Measurements from ENCODE around the gene AUH.
A peak's percentile ranks its signal among the peaks of the same experiment; 100 is the strongest.

The AUH gene

DNA sequence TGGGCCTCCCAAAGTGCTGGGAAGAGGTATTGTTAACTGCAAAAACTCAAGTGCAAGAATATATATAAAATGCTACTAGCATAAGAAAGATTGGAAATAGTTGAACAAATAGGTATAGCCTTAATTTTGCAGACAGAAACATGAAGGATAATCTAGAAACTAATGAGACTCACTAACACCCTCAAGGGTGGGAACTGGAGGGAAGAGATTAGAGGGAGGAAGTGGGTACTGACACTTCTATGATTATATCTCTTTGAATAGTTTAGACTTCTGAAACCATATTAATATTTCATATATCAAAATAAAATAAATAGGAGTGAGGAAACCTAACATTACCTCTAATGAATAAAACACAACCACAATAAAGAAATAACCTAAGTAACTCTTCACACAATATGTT is 23.0 kb downstream of the AUH start:
- no peak for DNase-seq (ENCODE audit: low read depth)

DNA sequence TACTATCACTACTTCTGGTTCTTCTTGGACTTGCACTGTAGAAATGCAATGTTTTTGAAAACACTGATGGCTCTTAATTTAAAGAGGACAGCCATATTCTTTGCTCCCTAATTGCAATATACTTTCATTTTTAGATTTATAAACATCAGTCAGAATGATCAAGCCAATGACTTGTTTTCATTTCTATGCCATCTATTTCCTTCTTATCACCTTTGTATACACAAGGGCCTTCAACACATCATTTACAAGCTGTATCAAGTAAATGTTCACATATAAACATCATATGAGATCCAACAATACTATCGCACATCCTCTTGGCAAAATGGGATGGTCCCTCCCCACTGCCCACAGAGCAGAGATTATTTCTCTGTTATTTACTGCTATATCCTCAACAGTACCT is 24.9 kb downstream of the AUH start:
- DNase-seq (ENCODE audit: low read depth), result no peak

DNA sequence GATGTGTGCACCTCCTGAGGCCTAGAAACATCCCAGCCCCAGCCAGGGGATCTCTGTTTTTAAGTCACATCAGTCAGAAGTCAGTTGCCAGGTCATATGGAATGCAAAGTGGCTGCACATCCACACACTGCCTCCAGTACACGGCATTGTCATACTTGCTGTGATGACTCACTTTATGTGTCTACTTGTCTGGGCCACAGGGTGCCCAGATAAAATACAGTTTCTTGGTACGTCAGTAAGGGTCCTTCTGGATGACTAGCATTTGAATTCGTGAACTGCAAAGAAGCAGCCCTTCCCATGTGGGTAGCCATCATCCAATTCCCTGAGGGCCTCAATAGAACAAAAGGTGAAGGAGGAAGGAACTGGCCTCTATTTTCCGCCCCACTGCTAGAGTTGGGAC is 27.7 kb downstream of the AUH start:
- DNase-seq (ENCODE audit: low read depth), result no peak

DNA sequence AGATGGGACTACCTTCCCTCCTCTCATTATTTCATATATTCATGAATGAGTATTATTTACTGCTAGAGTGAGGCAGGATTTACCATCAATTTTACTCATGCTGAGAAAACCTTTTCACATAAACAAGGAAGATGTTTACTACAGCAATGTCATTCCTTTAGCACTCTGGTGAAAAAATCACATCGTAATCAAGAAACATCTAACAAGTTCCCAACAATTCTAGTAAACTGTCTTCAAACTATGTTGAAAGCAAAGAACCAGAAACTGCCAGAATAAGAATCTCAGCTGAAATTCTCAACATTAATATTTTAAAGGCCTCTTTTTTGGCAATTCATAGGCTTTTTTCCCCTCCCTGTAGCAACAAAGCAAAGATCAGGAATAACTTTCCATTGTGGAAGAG is 28.2 kb downstream of the AUH start:
- no peak for DNase-seq (ENCODE audit: low read depth)

DNA sequence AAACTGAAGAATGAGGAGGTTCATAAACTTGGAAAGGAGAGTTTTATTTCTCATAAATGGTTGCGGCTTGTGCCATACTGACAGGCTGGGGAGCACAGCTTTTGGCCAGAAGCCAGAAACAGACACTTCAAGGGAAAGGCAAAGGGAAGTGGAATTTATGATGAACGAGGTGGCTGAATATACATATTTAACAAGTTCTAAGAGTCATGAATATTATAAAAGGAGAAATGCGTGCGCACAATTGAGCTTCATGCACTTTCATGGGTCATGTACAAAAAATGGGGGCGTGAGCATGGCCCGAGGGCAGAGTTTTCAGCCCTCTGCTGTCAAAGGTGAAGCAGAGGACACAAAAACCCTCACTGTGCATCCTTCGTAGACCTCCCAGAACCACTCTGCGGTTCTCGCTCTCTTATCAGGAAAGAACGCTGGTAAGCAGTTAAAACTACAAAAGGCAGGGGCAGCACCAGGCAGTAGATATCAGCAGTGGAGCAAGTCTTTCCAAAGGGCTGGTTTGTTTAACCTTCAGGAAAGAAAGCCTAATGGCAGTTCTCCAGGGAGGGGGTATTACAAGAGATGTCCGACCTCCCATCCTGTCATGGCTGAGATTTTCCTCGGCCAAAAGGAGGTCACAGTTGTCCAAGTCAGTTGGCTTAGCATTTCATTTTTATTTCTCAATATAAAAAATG is 29.0 kb downstream of the AUH start:
- no peak for DNase-seq (ENCODE audit: low read depth)

DNA sequence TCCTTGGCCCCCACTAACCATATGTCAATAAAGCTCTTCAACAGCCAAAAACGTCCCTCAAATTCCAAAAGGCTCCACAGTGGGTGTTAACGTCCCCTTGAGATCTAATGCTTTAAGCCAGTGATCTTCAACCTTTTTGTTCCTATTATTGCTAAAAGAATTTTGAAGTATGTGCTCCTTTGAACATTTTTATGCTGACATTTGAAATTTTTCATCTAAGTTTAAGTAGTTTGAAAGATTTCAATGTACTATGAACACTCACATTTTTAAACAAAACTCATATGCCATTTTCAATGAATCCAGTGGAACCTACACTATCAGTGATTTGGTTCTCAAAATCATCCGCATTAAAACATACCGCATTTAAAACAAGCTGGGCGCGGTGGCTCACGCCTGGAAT is 29.9 kb downstream of the AUH start:
- DNase-seq (ENCODE audit: low read depth), result no peak

DNA sequence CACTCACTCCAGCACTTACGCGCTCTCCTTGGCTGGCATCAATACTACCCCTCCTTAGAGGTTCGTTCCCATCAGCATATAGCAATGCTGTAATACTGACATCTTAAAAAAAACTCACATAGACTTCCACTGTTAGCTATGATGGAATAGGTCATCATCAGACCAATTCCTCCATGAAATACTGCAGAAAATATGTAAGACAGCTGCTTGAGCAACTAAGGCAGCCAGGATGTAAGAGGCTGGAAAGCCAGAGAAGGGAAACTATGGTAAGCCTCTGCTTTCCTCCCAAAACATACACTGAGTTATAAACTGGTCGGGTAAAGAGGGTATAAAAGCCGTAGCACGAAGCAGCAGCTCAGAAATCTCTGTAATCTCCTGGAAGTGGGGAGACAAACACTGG is 33.5 kb downstream of the AUH start:
- DNase-seq (ENCODE audit: low read depth), result no peak

DNA sequence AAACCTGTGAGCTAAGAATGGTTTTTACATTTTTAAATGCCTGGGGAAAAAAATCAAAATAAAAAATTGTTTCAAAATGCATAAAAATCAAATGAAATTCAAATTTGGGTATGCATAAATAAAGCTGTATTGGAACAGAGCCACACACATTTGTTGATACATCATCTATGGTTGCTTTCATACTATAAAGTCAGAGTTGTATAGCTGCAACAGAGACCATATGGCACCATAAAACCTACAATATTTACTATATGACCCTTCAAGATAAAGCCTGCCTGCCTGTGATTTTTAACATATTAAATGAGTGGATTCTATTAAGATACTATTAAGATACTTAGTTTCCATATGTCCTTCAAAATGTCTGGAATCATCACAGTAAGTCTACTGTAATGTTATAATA is 40.0 kb downstream of the AUH start:
- DNase-seq (ENCODE audit: low read depth), result no peak

DNA sequence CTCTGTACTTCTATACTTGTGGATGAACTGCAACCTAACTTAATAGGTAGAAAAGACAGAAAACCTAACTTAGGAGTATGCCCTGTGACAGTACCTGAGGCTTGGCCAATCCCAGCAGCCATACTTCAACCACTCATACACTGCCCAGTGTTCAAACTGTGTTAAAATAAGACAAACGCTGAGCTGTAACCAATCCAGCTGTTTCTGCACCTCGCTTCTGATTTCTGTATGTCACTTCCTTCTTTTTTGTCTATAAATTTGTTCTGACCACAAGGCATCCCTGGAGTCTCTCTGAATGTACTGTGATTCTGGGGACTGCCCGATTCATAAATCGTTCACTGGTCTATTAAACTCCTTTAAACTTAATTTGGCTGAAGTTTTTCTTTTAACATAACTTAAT is 41.4 kb downstream of the AUH start:
- no peak for DNase-seq (ENCODE audit: low read depth)

DNA sequence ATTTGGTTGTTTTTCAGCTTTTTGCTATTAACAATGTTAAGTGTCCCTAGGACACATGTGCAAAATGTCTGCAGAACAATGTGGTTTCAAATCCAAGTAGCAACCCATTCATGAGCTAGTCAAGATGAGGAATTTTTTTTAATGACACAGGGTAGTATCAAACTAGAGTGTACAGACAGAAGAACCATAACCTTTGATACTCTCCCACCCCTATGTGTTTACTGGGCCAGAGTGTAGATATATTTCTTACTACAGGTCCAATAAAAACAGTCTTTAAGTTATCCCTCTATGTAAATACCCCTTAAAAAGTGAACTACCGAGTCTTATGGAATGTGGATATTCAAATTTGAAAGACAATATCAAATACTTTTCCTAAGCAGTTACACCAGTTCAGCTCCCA is 45.6 kb downstream of the AUH start:
- DNase-seq (ENCODE audit: low read depth), result no peak

DNA sequence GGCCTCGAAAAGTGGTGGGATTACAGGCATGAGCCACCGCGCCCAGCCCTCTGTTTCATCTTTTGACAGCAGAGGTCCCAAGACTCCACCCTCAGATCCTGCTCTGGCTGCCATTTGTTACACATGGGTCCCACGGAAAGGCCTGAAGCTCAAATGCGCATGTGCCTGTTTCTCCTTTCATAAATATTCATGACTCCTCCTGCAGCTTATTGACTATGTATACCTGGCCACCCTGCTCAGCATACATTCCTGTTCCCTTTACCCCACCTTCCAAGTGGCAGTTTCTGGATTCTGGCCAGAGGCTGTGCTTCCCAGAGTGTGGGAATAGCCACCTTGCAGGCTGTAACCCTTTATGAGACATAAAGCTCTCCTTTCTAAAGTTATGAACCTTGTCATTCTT is 46.5 kb downstream of the AUH start:
- no peak for DNase-seq (ENCODE audit: low read depth)

DNA sequence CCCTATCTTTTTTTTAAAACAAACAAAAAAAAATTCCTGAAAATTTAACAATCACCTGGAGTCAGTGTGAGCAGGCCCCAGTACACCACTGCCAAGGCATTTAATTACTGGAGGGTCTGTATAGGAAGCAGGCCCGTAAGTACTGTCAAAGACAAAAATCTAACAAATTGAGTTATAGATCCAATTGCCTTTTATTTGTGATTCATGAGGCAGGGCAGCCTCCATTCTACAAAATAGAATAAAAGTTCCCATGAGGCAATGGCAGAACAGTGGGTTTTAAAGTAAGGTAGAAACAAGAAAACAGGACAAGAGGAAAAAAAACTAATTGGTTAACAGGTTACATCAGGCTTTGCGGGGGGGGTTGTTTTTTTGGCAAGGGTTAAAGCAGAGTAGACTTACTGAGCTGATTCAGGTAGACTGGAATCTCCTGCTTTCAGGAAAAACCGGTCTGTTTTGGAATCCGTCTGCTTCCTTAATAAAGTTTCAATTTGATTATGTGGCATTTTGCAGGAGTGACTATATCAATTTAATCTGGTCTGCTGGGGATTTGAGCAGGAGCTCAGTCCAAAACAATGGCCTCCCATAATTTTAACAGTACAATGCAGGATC is 48.9 kb downstream of the AUH start:
- DNase-seq (ENCODE audit: low read depth), result no peak

DNA sequence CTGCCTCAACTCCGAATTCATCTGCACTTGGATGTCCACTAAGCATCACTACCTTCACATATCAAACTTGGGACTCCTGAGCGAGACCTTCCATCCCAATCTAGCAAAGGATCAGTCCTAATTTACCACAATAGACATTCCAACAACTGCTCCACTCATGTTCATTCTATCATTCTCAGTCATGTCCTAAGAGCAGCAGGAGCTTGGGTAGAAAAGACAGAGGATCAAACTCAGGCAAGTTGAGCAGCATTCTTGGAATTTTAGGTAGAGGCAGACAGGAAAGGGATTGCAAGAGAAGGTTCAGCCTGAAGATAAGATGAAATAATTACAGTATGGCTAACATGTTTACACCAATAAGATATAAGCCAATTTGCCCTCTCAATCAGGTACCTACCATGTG is 51.7 kb downstream of the AUH start:
- DNase-seq (ENCODE audit: low read depth), result no peak

DNA sequence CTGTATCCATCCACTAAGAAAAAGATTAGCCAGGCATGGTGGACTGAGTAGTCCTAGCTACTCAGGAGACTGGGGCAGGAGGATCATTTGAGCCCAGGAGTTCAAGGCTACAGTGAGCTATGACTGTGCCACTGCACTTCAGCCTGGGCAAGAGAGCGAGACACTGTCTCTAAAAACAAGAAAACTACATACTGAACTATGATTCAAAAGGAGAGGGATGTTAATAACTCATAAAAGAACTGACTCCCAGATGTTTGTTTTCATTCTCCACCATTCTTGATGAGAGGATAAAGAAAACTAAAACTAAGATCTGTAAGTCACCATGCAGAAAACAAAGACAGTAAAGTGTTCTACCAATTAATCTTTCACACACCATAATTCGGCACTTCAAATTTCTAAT is 53.5 kb downstream of the AUH start:
- DNase-seq (ENCODE audit: low read depth), result no peak

DNA sequence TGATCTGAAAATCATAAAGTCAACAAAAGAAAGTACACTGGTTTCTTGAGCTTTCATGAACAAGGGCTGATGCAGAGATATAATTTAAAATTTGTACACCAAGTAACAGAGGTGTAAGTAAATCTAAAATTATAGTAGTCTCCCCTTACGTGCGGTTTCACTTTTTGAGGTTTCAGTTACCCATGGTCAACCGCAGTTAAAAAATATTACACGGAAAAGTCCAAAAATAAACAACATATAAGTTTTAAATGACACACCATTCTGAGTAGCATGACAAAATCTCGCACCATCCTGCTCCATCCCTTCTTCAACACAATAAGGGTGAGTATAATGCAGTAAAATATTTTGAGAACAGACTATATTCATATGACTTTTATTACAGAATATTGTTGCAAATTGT is 54.4 kb downstream of the AUH start:
- no peak for DNase-seq (ENCODE audit: low read depth)

DNA sequence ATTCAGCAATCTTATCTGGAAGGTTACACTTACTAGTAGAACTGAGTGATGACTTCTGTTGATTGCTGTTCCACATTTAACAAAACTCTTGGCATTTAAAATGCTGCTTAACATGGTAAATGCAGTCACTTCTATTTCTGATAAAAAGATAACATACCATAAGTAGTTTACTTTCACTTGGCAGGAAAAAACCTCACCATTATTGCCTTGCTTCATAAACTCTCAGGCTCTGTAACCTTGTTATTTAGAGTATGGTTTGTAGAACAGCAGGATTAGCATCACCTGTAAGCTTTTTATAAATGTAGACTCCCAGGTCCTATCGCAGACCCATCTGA is 55.5 kb downstream of the AUH start:
- DNase-seq (ENCODE audit: low read depth), result no peak

DNA sequence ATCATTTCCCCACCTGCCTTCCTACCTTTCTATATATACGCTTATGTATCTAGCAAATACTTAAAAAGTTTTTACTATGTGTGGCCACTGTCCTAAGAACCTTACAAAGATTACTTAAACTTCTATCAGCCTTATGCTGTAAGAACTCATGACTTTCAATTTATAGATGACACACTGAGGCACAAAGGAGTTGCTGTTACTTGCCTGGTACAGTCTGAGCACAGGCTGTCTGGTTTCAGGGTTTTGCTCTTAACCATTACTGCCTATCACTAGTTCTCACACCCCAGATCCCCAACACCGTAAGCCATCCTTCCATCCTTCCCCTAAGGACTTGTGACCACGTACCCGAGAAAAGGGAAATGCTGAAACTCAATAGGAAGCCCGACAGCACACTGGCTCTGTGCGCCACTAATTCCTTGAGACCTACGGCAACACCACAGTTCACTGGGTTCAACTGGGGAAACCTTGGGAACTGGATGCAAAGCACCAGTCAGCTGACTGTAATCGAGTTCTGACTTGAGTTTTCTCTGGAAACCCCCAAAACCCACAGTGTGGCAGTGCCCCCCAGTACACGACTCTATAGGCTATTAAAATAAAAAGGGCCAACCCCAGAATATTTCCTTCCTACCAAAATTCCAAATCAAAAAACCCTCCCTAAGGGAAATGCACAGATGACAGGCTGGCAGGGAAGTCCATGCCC is 56.0 kb downstream of the AUH start:
- no peak for DNase-seq (ENCODE audit: low read depth)

DNA sequence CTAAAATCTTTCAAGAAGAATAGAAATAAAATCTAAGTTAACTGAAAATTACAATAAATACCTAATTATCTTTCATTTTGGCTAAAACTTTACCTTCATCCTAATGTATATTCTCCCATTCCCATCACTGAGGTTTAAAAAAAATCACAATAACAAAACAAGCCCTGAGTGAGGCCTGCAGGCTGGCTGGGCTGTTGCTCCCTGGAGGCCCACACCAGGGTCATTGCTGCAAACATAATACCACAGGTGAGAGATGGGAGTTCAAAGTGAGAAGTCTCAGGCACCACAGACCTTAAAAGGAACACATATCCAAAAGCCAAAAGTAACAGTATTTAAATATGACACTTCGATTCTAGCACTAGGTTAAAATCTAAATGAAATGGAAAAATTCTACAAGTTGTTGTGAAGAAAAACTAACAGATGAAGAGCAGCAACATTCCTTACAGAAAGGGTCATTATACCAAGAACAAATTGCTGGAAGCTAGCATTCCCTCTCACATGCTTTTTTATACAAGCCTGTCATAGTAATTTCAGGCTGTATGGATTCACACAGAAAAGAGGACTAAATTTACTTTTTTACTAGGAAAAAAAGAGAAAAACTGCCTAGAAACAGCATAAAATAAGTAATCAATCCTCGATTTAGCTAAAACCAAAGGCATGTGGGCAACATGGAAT is 57.8 kb downstream of the AUH start:
- DNase-seq (ENCODE audit: low read depth), result no peak

DNA sequence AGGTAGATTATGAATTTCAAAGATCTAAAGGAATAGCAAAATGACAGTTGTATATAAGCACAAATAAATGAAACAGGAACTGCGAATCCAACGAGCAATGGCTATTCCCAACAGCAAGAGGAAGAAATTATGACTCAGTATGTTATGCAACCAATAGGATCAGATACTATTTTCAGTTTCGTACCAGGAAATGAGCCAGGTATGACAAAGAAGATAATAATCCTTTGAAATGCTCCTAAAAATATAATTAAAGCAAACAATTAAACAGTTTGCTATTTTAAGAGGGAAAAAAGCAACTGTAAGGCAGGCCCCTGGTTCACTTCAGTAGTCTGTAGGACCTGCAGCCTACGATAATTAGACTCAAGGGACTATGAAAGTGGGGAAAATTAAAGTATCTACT is 58.9 kb downstream of the AUH start:
- DNase-seq (ENCODE audit: low read depth), result peak; percentile 83

DNA sequence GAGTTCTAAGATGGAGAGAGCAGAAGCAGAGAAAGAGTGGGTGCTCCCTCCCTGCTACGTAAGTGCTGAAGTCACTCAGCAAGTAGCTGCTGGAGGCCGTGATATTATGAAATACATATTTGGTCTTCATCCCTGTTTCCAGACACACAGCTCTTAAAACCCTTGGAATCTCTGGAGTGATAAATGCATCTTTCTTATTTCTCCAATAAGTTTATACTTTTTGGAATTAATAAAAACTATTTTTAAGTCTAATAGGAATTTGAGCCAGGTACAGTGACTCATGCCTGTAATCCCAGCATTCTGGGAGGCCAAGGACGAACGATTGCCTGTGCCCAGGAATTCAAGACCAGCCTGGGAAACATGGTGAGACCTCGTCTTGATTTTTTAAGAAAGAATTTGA is 60.6 kb downstream of the AUH start:
- no peak for DNase-seq (ENCODE audit: low read depth)

DNA sequence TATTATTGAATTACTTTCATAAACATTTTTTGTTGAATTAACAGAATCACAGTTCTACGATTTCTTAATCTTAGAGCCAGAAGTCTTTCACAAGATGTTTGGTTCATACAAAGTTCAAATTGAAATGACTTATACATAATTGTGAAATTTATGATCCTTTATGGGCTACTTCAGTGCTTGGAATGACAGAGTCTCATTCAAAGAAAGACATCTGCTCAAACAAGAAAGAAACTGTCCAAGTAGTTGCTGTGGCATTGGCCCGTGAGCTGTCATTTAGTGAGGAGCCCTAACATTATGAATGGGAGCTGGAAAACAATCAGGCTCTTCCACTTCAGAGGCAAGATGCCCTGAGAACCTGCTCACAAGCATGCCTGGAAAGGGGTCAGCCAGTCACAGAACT is 63.4 kb downstream of the AUH start:
- no peak for DNase-seq (ENCODE audit: low read depth)

DNA sequence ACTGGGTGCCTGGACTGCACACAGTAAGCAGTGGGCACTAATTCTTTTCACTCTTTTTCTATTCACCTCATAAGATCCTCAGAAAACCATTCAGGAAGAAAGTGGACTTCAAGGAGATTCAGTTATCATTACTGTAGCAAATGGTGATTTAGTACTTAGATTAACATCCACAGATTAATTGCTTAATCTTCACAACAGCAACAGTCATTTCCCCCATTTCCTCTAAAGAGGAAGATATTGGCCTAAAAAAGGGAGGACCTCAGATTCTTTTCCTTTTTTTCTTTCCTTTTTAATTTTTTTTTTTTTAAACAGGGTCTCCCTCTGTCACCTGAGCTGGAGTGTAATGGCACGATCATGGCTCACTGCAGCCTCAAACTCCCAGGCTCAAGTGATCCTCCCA is 64.4 kb downstream of the AUH start:
- DNase-seq (ENCODE audit: low read depth), result no peak

DNA sequence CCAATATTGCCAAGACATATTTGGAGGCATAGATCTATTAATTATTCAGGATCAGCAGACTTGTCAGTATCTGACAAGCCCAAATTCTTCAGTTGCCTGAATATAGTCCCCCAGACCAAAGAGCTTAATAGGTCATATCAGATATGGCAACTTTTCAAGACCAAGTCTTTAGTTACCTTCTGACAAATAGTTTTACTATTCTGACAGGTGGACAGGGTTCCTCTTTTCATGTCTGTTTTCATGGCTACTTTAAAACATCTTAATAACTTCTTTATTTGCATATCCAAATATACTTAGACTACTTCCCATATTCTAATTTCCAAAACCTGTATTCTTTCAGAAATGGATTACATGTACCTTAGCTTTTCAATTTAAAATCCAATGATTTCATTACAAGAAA is 65.4 kb downstream of the AUH start:
- DNase-seq (ENCODE audit: low read depth), result no peak
